ENCODE data around the gene ARL5B. TPM values are rescaled to one million over a fixed set of nuclear protein-coding genes. Genes with fewer than 3 reads are reported as not detected.

The ARL5B gene
- total and polyA plus RNA-seq, 2 of the 4 experiments (the other 2 are of a cell fraction): 5.9 to 12.0 TPM

DNA sequence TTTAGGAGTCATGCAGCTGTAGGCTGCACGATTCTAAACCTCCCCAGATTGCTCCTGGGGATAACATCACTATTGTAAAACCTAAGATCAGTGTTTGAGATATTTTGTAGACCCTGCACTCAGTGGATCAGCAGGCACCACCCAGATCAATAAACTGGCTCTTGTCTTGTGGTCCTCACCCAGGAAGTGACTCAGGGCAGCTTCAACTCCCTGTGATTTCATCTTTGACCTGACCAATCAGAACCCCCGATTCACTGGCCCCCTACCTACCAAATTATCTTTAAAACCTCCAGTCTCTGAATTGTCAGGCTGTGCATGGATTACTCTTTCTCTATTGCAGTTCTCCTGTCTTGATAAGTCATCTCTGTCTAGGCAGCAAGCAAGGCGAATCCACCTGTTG is 25.7 kb downstream of the ARL5B start:
- Histone ChIP-seq H3K9me1 (ENCODE audit: insufficient read depth, low read length) (no peaks in the 10 kb centered on the region), H2BK5ac (ENCODE audit: low read depth, low read length, poor library complexity, severe bottlenecking) (no peak overlapping the region), H3K4me3 (ENCODE audit: insufficient read depth, low read depth, low read length) (no peak overlapping the region), H4K8ac (ENCODE audit: low read depth in 2 of 2, low read length in 2 of 2) (no peak overlapping the region), H3K56ac (ENCODE audit: extremely low read depth, insufficient read depth, low read length) (no peak overlapping the region), H2BK20ac (ENCODE audit: low read depth, low read length) (peak overlapping the region; percentile 36; the same call in 1 of the 2 replicates), H3K9me3 (ENCODE audit: control insufficient read depth, insufficient read depth, low read length) (no peaks in the 10 kb centered on the region), H3K36me3 (ENCODE audit: control insufficient read depth, insufficient read depth, low read length) (peaks cover 5% of the 10 kb centered on the region), H4K91ac (ENCODE audit: insufficient read depth, low read depth, low read length) (no peak overlapping the region), H3K4ac (ENCODE audit: low read depth, low read length) (no peak overlapping the region), H2AK9ac (replicated peaks; ENCODE audit: low read depth, low read length, poor library complexity) (no peak overlapping the region), H2AK5ac (ENCODE audit: low read depth, low read length) (no peak overlapping the region), H3K4me2 (ENCODE audit: low read depth, low read length) (no peak overlapping the region), H3K27ac (ENCODE audit: insufficient read depth, low read length) (no peak overlapping the region), H3K9ac (ENCODE audit: low read depth, low read length) (no peak overlapping the region), H2BK15ac (ENCODE audit: low read depth, low read length) (no peak overlapping the region), H4K5ac (ENCODE audit: low read depth, low read length) (no peak overlapping the region), H3K18ac (ENCODE audit: low read depth, low read length) (no peak overlapping the region), H3K4me1 (ENCODE audit: control insufficient read depth, insufficient read depth, low read length) (peaks cover 14% of the 10 kb centered on the region), H3K79me1 (ENCODE audit: low read depth in 1 of 2, low read length in 2 of 2) (no peaks in the 10 kb centered on the region), H4K20me1 (ENCODE audit: insufficient read depth, low read length) (no peaks in the 10 kb centered on the region), H2BK120ac (ENCODE audit: low read depth, low read length) (no peak overlapping the region), H3K23ac (ENCODE audit: low read depth, low read length) (no peak overlapping the region), H3K27me3 (ENCODE audit: control insufficient read depth, insufficient read depth, low read length) (no peaks in the 10 kb centered on the region), H3K14ac (replicated peaks; ENCODE audit: low read depth, low read length) (no peak overlapping the region), H2AFZ (replicated peaks; ENCODE audit: low read length, poor library complexity) (no peak overlapping the region)
- dilution Hi-C loops (cut with HindIII; ENCODE audit: low sequenced_read_pairs, unreplicated experiment) (no loop called here), in situ Hi-C loops (cut with MboI; ENCODE audit: low sequenced_read_pairs) (loop anchor here (10.0 to 25.0 kb wide), 2 partner anchors 950 to 1102 kb away; no protein-coding TSS in a partner anchor), intact Hi-C loops (cut with micrococcal nuclease) (no loop called here)
- POLR2A ChIA-PET (ENCODE audit: unreplicated experiment): no interaction called here
- no CpG with 5 or more reads among the region's 3 CpGs for WGBS, 2 experiments (ENCODE audit: extremely low coverage in 2 of 2, insufficient read length in 1 of 2)
- no TSS peak for BruUV-seq (replicated peaks)
- CTCF ChIA-PET: no interaction called here
- ATAC-seq (ENCODE audit: low read depth) (no peak), DNase-seq (no peak)
- TF ChIP-seq NFE2L2 (IDR thresholded peaks at IDR 0.05; ENCODE audit: low read depth, low read length): no peak
- TF ChIP-seq BHLHE40 (IDR thresholded peaks at IDR 0.05; ENCODE audit: low read depth, low read length): no peak
- no peak for TF ChIP-seq RFX5 (IDR thresholded peaks at IDR 0.05; ENCODE audit: low read depth, low read length)
- TF ChIP-seq SMC3 (IDR thresholded peaks at IDR 0.05; ENCODE audit: low read depth, low read length): no peak
- no peak for TF ChIP-seq MXI1 (IDR thresholded peaks at IDR 0.05; ENCODE audit: borderline replicate concordance, low read depth, low read length)
- no peak for TF ChIP-seq CEBPB (IDR thresholded peaks at IDR 0.05; ENCODE audit: low read depth, low read length)
- no peak for TF ChIP-seq RCOR1 (IDR thresholded peaks at IDR 0.05; ENCODE audit: insufficient replicate concordance, low read length)
- TF ChIP-seq RAD21 (IDR thresholded peaks at IDR 0.05; ENCODE audit: low read length): no peak
- no peak; the same call in 1 of the 2 replicates for TF ChIP-seq POLR2A (IDR thresholded peaks at IDR 0.05; ENCODE audit: low read depth, low read length)

Measured in IMR-90 (cell line).